Effector memory CD8-positive, alpha-beta T cell (primary cell): ENCODE measurements around the gene SIGLEC7.

Source experiments
- ATAC-seq: fragments of 150-1000 bp; cut with Tn5 transposase; replicated peaks from 2 replicates; pipeline ENCODE4 v1.10.0; 2021; ENCODE audit warnings: mild to moderate bottlenecking, moderate library complexity
- DNase-seq, 3 experiments: peaks; one replicate each; pipeline ENCODE4 v3.0.0; 2021
- H3K27ac Mint-ChIP-seq, 2 donors: one replicate each; pipeline ENCODE4 v1.8.0; 2022; ENCODE audit warnings: mild to moderate bottlenecking in 2 of 2, mixed read lengths in 2 of 2, moderate library complexity in 2 of 2
- H3K27me3 Mint-ChIP-seq, 2 donors: one replicate each; pipeline ENCODE4 v1.8.0; 2022; ENCODE audit warnings: mixed read lengths in 2 of 2
- H3K36me3 Mint-ChIP-seq: one replicate; pipeline ENCODE4 v1.8.0; 2022; ENCODE audit warnings: mild to moderate bottlenecking, moderate library complexity, mixed read lengths; ENCODE audit not compliant: insufficient read depth
- H3K4me1 Mint-ChIP-seq, 2 donors: one replicate each; pipeline ENCODE4 v1.8.0; 2022; ENCODE audit warnings: low read depth in 2 of 2, mixed read lengths in 2 of 2
- H3K4me3 Mint-ChIP-seq, 2 donors: one replicate each; pipeline ENCODE4 v1.8.0; 2022; ENCODE audit warnings: mild to moderate bottlenecking in 2 of 2, mixed read lengths in 2 of 2, moderate library complexity in 2 of 2
- H3K9me3 Mint-ChIP-seq, 2 donors: one replicate each; pipeline ENCODE4 v1.8.0; 2022; ENCODE audit warnings: mixed read lengths in 2 of 2

The SIGLEC7 gene

DNA sequence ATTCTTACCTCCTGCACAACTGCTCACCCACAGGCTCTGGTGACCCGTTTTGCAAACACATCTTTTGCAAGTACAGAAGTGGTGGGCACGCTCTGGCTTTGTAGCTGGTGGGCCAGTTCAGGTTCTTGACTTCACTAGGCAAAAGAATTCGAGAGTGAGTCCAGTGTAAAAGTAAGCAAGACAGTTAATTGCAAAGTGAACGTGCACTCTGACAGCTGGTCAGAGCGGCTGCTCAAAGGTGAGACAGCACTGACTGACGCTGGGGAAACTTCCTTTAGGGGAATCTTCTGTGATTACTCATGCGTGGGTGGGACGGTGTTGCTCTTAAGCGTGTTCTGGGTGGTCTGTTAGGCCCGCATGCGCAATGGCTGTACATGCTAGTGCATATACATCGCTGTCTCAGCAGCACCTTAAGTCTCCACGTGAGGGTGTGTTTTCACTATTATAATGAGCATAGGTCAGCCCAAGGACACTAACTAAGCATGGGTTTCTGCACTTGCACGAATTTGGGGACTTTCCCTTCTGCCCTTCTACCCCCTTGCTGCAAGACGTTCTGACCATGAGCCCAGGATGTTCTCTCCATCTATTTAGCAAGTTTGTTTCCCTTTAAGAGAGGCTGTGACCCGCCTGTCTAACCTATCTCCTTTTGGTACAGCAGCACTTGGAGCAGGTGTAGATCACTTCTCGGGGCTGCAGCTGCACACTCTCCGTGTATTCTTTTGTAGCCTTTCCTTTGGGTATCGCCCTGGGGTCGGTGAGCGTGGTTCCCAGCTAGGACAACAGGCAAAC is 52.6 kb downstream of the SIGLEC7 start:
- H3K4me1 Mint-ChIP-seq: peaks cover 12 to 14% of the 10 kb centered on the region in 2 donors
- no peaks in the 10 kb centered on the region for H3K36me3 Mint-ChIP-seq
- ATAC-seq: peak; percentile 100
- no peaks in the 10 kb centered on the region for H3K9me3 Mint-ChIP-seq
- peak overlapping the region; percentile 2 to 31 for H3K4me3 Mint-ChIP-seq
- DNase-seq: peak in 1 of 3 experiments; percentile 13
- H3K27ac Mint-ChIP-seq: no peak overlapping the region
- H3K27me3 Mint-ChIP-seq: peaks cover 5 to 39% of the 10 kb centered on the region in 2 donors

- Mint-ChIP-seq H3K27ac (no peak overlapping the region), H3K9me3 (no peaks in the 10 kb centered on the region), H3K36me3 (no peaks in the 10 kb centered on the region), H3K4me3 (peak overlapping the region; percentile 2 to 31), H3K27me3 (peaks cover 8 to 44% of the 10 kb centered on the region in 2 donors), H3K4me1 (peaks cover 12 to 14% of the 10 kb centered on the region in 2 donors)
- ATAC-seq (no peak), DNase-seq (no peak)
Observed at GRCh38 chr19:51195316-51195586, 53.1 kb downstream of the SIGLEC7 start.

GRCh38 chr19:51195616-51196015 is 53.5 kb downstream of the SIGLEC7 start:
- peaks cover 12 to 45% of the 10 kb centered on the region in 2 donors for H3K27me3 Mint-ChIP-seq
- H3K36me3 Mint-ChIP-seq: no peaks in the 10 kb centered on the region
- ATAC-seq (no peak), DNase-seq (no peak)
- no peaks in the 10 kb centered on the region for H3K9me3 Mint-ChIP-seq
- no peak overlapping the region for H3K4me3 Mint-ChIP-seq
- H3K27ac Mint-ChIP-seq: no peak overlapping the region
- H3K4me1 Mint-ChIP-seq: peaks cover 12 to 14% of the 10 kb centered on the region in 2 donors

- no peak overlapping the region for H3K4me3 Mint-ChIP-seq
Observed at GRCh38 chr19:51196181-51196580, 54.1 kb downstream of the SIGLEC7 start.

GRCh38 chr19:51198641-51199040 is 56.5 kb downstream of the SIGLEC7 start:
- Mint-ChIP-seq H3K9me3 (no peaks in the 10 kb centered on the region), H3K36me3 (no peaks in the 10 kb centered on the region), H3K27me3 (peaks cover 31 to 43% of the 10 kb centered on the region in 2 donors), H3K4me3 (no peak overlapping the region), H3K4me1 (peaks cover 12 to 14% of the 10 kb centered on the region in 2 donors), H3K27ac (no peak overlapping the region)
- no peak for ATAC-seq
- DNase-seq: no peak

More at GRCh38 chr19:51196181-51196580, 54.1 kb downstream of the SIGLEC7 start:
- no peak for DNase-seq
- Mint-ChIP-seq H3K27ac (no peak overlapping the region), H3K4me1 (peaks cover 12 to 14% of the 10 kb centered on the region in 2 donors), H3K27me3 (peaks cover 17 to 45% of the 10 kb centered on the region in 2 donors), H3K36me3 (no peaks in the 10 kb centered on the region), H3K9me3 (no peaks in the 10 kb centered on the region)
- no peak for ATAC-seq

DNA sequence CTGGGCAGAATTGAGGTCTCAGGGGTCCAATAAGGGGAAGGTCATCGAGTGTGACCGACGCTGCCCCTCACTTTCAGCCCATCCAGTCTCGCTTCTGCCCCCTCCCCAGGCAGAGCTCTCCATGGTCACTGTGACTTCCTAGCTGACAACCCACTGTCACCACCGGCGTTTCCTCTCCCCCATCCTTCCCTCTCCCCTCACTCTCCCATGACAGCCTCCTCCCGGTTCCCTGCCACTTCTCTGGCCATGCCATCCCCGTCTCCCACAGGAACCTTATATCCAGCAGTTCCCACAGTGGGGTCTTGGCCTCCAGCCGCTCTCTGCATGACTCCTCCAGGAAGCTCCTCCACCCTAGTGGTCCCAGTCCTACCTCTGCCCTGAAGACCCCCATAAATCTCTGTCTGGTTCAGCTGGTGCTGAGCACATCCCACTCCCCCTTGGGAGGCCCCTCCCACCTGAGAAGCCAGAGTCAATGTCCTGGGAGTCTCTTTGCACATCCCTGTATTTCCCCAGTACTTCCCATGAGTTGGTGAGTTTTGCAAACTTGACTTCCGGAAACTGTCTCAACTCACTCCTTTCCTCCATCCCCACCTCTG is 58.1 kb downstream of the SIGLEC7 start:
- H3K27ac Mint-ChIP-seq: no peak overlapping the region
- H3K36me3 Mint-ChIP-seq: no peaks in the 10 kb centered on the region
- peaks cover 1 to 2% of the 10 kb centered on the region in 2 donors for H3K4me1 Mint-ChIP-seq
- H3K4me3 Mint-ChIP-seq: no peak overlapping the region
- H3K27me3 Mint-ChIP-seq: peaks cover 31 to 50% of the 10 kb centered on the region in 2 donors
- no peaks in the 10 kb centered on the region for H3K9me3 Mint-ChIP-seq
- DNase-seq: no peak
- no peak for ATAC-seq

- Mint-ChIP-seq H3K27me3 (peaks cover 31 to 54% of the 10 kb centered on the region in 2 donors), H3K4me3 (no peak overlapping the region), H3K9me3 (no peaks in the 10 kb centered on the region), H3K4me1 (no peaks in the 10 kb centered on the region), H3K36me3 (no peaks in the 10 kb centered on the region), H3K27ac (no peak overlapping the region)
- ATAC-seq (no peak), DNase-seq (no peak)
Observed at GRCh38 chr19:51201712-51202111, 59.6 kb downstream of the SIGLEC7 start.
